ENCODE data around the gene DUS1L. TPM values are rescaled to one million over a fixed set of nuclear protein-coding genes. Genes with fewer than 3 reads are reported as not detected.

Gene DUS1L
- total RNA-seq = 45.1 TPM

- DNase-seq = peak; percentile 67
Measured at GRCh38 chr17:82065638-82066303, at the start of gene DUS1L. Gene DUS1L (minus strand): TSS chr17:82065804. CDS start chr17:82065059, 745 bp downstream.

DNA sequence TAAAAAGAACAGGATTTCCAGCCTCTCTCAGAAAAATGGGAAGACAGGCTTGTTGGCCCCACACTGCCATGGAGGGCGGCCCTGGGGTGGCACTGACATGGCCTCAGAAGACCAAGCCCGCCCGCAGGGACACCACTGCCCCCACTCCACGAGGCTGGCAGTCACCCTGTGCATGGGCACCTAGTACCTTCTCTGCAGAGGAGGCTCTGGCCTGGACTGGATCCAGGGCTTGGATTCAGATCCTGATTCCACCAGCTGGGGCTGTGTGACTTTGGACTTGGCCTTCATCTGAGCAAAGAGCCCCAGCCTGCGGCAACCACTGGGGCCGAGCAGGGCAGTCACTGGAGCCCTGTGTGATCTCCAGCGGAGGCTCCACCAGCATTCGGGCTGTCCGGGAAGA, 49.3 kb upstream of the DUS1L start:
- no peak for DNase-seq

- DNase-seq = no peak
Measured at GRCh38 chr17:82114447-82114846, 48.8 kb upstream of the DUS1L start.

- no peak for DNase-seq
Measured at GRCh38 chr17:82113941-82114340, 48.3 kb upstream of the DUS1L start.

DNA sequence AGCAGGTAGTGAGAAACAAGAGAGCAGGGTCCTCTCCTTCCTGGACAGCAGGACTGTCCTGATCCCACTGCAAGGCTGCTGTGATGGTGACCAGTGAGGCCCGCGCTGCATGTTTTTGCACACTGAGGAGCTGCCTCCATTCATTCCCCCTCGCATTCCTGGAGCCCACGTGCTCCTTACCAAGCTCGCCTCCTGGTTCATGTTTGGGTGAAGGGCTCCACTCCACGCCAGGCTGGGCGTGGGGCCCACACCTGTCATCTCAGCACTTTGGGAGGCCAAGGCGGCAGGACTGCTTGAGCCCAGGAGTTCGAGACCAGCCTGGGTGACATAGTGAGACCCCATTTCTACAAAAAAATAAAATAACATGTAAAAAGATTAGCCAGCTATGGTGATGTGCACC, 47.8 kb upstream of the DUS1L start:
- DNase-seq = no peak

- no peak for DNase-seq
Measured at GRCh38 chr17:82112914-82113311, 47.3 kb upstream of the DUS1L start.

- no peak for DNase-seq
Measured at GRCh38 chr17:82112181-82112913, 46.7 kb upstream of the DUS1L start.

DNA sequence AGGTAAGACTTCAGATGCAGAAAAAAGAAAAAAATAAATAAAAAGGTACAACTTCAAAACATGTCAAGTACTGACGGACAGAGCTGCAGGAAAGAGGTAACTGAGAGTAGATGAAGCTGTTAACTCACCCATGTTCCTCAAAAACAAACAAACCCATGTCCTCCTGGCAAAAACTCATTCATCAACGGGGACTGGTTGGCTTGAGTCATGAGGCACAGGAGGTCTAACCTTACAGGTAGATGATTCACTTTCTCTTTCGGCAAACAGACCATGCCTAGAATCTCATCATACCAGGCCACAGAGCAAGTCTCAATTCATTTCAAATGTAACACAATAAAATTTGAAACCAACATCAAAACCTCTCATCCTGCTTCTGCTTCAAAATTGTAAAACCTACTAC, 44.7 kb upstream of the DUS1L start:
- DNase-seq = no peak

DNA sequence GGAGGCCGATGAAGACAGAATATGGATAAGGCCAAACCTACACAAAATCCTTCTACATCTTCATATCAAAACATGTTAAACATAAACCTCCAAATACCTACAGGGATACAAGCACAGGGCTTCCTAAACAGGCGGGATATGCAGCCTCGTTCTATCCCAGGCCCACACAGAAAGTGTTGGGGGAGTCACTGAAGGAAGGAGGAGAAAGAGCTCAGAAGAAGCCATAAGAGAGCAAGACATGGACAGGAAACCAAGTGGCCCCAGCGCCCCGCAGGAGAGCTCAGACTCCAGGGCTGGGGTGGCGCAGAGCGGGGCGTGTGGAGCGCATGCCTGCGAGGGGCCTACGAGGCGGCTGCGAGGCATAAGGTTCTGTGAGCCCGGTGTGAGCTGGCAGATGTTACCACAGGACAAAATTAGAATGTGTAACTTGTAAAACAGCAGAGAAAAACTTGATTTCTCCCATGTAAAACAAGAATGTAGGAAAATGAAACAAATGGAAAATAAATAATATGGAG, 43.4 kb upstream of the DUS1L start:
- DNase-seq = no peak

- DNase-seq = peak; percentile 18
Measured at GRCh38 chr17:82108496-82108945, 42.9 kb upstream of the DUS1L start.

GRCh38 chr17:82108038-82108437, 42.4 kb upstream of the DUS1L start:
- DNase-seq = no peak

- no peak for DNase-seq
Measured at GRCh38 chr17:82107341-82107860, 41.8 kb upstream of the DUS1L start.

DNA sequence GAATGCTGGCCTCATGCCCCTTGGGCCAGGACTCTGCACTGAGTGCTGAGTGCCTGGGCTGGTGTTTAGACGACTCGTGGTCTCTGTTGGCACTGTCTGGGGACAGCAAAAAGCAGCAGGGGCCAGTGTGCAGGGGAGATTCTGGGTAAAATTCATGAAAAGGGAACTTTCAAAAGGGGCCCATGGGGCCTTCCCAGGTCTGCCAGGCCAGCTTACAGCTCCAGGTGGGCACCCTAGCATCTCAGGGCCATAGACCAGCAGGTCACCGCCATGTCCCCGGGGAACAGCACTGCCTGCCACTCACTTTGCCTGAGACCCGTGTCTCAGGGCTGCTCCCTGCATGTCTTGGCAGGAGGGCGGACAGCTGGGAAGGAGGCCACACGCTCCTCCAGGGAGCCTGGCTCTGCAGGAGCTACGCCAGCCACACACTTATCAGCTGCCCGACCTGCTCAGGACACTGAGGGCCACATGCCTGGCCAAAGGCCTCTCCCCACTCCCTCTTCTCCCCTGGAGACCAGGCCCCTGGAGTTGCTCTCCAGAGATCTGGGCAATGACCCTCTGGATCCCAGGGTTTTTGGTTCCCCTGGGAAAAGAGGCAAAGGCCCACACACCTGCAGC, 41.2 kb upstream of the DUS1L start:
- DNase-seq = peak; percentile 53

GRCh38 chr17:82105882-82106687, 40.5 kb upstream of the DUS1L start:
- peak; percentile 78 for DNase-seq

GRCh38 chr17:82105417-82105881, 39.8 kb upstream of the DUS1L start:
- no peak for DNase-seq

- DNase-seq = no peak
Measured at GRCh38 chr17:82104797-82105416, 39.3 kb upstream of the DUS1L start.

DNA sequence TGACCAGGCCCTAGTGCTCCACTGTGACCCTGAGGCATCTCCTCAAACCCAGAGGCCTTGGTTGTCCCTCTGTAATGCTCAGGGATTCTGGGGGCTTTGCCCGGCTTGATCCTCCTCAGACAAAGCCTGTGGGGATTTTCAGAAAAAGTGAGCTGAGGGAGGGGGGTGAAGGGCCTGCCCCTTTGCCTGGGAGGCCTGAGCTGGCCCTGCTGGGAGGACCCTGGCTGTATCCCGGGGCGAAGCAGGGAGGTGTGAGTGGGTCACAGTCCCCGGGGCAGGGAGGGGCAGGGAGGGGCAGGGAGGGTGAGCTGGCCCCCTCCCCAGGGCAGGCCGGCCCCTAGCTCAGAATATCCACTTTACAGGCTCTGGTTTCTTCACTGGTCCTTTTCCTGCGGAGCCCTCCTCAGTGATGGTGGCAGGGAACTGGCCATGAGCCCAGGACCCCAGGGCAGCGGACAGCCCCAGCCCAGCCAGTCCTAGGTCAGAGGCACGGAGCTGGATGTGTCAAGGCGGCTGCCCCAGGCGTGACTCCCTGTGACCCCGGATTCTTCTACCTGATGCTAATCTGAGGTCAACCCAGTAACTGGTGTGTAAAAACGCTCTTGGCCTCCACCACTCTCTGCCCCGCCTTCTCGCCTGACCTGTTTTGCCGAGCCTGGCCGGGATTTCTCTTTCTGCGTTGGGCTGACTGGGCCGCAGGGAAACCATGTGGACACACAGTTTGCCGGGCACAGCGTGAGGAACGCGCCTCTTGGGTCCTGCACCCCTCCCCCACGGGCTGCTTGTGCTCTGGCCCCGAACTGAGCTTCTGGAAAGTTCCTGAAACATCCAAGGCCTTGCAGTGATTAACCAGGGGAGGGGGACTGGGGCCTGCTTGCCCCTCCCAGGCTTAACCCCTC, 38.2 kb upstream of the DUS1L start:
- peak; percentile 54 for DNase-seq

DNA sequence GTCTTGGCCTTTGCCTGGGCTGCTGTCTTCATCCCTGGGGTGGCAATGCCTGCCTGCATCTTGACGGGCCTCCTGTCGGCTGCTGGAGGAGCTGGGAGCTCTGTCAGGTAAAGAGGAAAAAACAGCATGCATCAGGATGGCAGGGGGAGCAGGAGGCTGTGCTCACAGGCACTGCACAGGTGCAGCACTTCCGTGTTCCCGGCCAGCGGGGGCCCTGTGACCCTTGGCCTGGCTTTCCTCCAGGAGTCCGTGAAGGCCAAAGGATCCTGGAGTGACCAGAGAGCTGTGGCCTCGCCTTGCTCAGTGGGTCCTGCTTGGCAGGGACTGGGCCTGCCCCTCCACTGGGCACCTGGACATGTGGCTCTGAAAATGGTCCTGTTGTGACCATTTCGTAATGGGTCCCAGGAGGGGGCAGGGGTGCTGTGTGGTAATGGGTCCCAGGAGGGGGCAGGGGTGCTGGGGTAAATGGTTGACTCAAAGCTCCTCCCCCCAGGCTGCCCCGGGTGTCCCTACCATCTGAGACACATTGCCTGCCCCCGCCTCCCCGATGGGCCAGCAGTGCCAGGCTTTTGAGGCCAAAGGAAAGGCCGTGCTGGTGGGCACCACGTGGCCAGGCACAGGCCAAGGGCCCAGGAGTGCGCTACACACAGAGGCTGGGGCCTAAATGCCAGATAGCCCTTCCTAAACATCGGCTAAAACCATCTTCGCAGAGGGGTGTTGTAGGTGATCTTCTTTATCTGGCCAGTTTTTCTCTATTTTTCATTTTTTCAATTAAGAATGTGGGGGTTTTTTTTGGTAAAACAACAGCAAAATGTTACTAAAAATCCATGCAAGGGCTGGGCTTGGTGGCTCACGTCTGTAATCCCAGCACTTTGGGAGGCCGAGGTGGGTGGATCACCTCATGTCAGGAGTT, 36.4 kb upstream of the DUS1L start:
- DNase-seq = no peak

DNA sequence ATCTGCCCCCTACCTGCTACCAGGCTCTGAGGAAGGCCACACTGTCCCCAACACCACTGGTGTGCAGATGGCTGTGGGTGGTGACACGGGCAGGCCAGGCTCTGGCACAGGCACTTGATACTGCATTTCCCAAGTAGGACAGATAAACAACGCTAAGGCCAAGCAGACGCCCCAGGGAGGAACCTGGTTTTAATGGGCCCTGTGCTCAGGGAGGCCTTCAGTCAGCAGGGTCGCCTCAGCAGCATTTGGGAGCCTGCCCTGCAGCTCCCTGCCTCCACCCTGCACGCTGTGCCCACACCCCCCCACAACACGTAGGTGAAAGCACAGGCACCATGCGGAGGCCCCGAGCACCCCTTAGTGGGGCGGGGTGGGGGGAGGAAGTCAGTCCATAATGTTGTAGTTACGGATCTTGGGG, 35.7 kb upstream of the DUS1L start:
- no peak for DNase-seq

All from tongue (tissue), 2 donors.